ENCODE results near the gene SLC7A8.

DNA sequence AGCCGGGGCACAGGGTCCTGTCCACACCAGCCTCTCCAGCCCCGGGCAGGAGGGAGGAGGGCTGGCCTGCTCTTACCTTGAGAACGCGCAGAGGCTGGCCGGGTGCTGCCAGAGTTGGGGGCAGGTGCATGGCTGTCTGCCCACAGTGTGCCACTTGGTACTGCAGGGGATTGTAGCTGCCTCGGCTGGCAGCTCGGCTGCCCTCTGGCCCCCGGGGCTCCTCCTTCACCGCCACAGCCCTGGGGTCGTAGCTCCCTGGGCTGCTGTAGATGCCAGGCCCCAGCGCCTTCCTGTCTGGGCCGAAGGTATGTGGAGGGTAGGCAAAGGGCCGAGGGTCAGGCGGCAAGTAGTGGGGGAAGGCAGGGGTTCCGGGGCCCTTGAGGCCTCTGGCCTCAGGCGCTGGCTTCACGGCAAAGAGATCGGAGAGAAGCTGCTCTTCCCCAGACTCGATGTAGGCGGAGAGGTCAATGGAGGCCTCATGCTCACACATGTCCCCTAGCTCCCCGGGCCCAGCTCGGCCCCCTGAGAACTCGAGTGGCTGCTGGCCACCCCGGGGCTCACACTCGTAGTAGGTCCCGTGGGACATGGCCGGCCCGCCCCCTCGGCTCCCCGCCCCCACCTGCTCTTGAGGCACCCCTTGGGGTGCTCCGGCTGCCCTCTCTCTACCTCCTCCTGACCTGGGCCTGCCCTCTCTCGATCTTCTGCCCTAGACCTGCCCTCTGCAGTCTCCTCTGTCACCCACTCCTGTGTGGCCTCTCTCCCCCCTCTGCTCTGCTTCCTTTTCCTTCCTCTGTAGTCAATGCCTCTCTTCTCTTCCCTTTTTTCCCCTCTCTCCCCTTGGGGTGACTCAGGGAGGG, 64.7 kb downstream of the SLC7A8 start, which contains the start of gene CEBPE:
- TF ChIP-seq FOXP2 (optimal IDR thresholded peaks at IDR 0.05; ENCODE audit: borderline replicate concordance, extremely low read depth, extremely low read length, insufficient read depth), result no peak
- TF ChIP-seq REST (IDR thresholded peaks at IDR 0.05; ENCODE audit: insufficient read depth in 1 of 2, low read depth in 2 of 2, low read length in 2 of 2), result no peak
- no peak for TF ChIP-seq POLR2AphosphoS5 (IDR thresholded peaks at IDR 0.05; ENCODE audit: low read depth, low read length)
- TF ChIP-seq TAF1 (IDR thresholded peaks at IDR 0.05; ENCODE audit: borderline replicate concordance, insufficient read depth, low read length), result no peak

All from PFSK-1 (cell line).